HG03025 (cell line): ENCODE measurements around the gene TXNIP.

Experiments used
- ATAC-seq: cut with Tn5 transposase; IDR thresholded peaks from one replicate; pipeline ENCODE4 v1.9.1; 2021; ENCODE audit warnings: mild to moderate bottlenecking, moderate library complexity; ENCODE audit not compliant: unreplicated experiment, low FRiP score

Gene TXNIP

GRCh38 chr1:145986551-145986950 lies 9.8 kb downstream of the TXNIP start:
- ATAC-seq: no peak

GRCh38 chr1:145985502-145986439 lies 10.6 kb downstream of the TXNIP start:
- no peak for ATAC-seq

GRCh38 chr1:145985129-145985501 lies 11.3 kb downstream of the TXNIP start:
- ATAC-seq: no peak

GRCh38 chr1:145983960-145984830 lies 12.2 kb downstream of the TXNIP start:
- ATAC-seq: no peak

GRCh38 chr1:145983206-145983675 lies 13.1 kb downstream of the TXNIP start:
- ATAC-seq: no peak

GRCh38 chr1:145982010-145982723 lies 14.2 kb downstream of the TXNIP start:
- no peak for ATAC-seq

- no peak for ATAC-seq
Observed at GRCh38 chr1:145980457-145980994, 15.9 kb downstream of the TXNIP start.

GRCh38 chr1:145979746-145980456 lies 16.5 kb downstream of the TXNIP start:
- peak; percentile 18 for ATAC-seq

- peak; percentile 90 for ATAC-seq
Observed at GRCh38 chr1:145978854-145979745, 17.3 kb downstream of the TXNIP start.

GRCh38 chr1:145978471-145978853 lies 17.9 kb downstream of the TXNIP start:
- no peak for ATAC-seq

- ATAC-seq: no peak
Observed at GRCh38 chr1:145977486-145978470, 18.6 kb downstream of the TXNIP start.

GRCh38 chr1:145977016-145977415 lies 19.4 kb downstream of the TXNIP start:
- ATAC-seq: no peak

GRCh38 chr1:145975216-145975615 lies 21.2 kb downstream of the TXNIP start:
- ATAC-seq: no peak

- no peak for ATAC-seq
Observed at GRCh38 chr1:145974721-145975120, 21.7 kb downstream of the TXNIP start.

- no peak for ATAC-seq
Observed at GRCh38 chr1:145972580-145972979, 23.8 kb downstream of the TXNIP start.

GRCh38 chr1:145967288-145967687 lies 29.1 kb downstream of the TXNIP start:
- no peak for ATAC-seq

- no peak for ATAC-seq
Observed at GRCh38 chr1:145965119-145965744, 31.1 kb downstream of the TXNIP start.
